Measurements from ENCODE around the gene MFSD12.

GRCh38 chr19:3576696-3577443, 19.5 kb upstream of the MFSD12 start:
- TF ChIP-seq EZH2 (IDR thresholded peaks at IDR 0.05; ENCODE audit: insufficient read depth, poor library complexity, severe bottlenecking) (no peak), EZH2phosphoT487 (IDR thresholded peaks at IDR 0.05; ENCODE audit: insufficient read depth, low read depth) (no peak)
